Testis (tissue), 3 donors: ENCODE results near the gene NIPBL. TPM values are rescaled to one million over a fixed set of nuclear protein-coding genes. Genes with fewer than 3 reads are reported as not detected.

Source experiments
- DNase-seq: peaks from one replicate; pipeline ENCODE4 v3.0.0-alpha.2; 2019
- H3K27ac ChIP-seq, 2 donors: fragments of 200-600 bp; sonication (generic); one replicate each; pipeline ENCODE4 v1.5.1; 2019
- H3K27me3 ChIP-seq: fragments of 200-600 bp; sonication (generic); one replicate; pipeline ENCODE4 v1.5.1; 2019
- H3K36me3 ChIP-seq: fragments of 200-600 bp; sonication (generic); one replicate; pipeline ENCODE4 v1.5.1; 2017; ENCODE audit warnings: low read depth; ENCODE audit errors: missing control alignments
- H3K4me1 ChIP-seq: fragments of 200-600 bp; sonication (generic); one replicate; pipeline ENCODE4 v1.5.1; 2019
- H3K4me3 ChIP-seq, 2 donors: fragments of 200-600 bp; sonication (generic); one replicate each; pipeline ENCODE4 v1.5.1; 2017 to 2019
- H3K9me3 ChIP-seq: fragments of 200-600 bp; sonication (generic); one replicate; pipeline ENCODE4 v1.5.1; 2017
- CTCF ChIP-seq, 3 experiments: fragments of 450-650 bp in 2 of 3; fragments of 200-600 bp in 1 of 3; sonication (generic) in 1 of 3; IDR thresholded peaks; one replicate each; pipeline ENCODE4 v1.5.1; 2016 to 2019; ENCODE audit warnings: antibody characterized with exemption in 3 of 3, mild to moderate bottlenecking in 2 of 3, moderate library complexity in 1 of 3
- POLR2A ChIP-seq: fragments of 450-650 bp; IDR thresholded peaks from one replicate; pipeline ENCODE4 v1.6.1; 2017; ENCODE audit warnings: antibody characterized with exemption, mild to moderate bottlenecking, moderate library complexity
- WGBS, 2 donors: methylation state at CpG; one replicate each; pipeline ENCODE4 v1.1.5; 2018; 5-methylcytosine and 5-hydroxymethylcytosine counted together
- intact Hi-C: fragments of 100-400 bp; cut with DNase I; formaldehyde crosslinking; loops from one replicate; pipeline ENCODE4 v1.15.1; 2023; ENCODE audit warnings: low total_unique reads
- polyA plus RNA-seq: library from polyadenylated mRNA; stranded (reverse); fragments of 350-450 nt; fragmentation: Illumina TruSeq; extraction: RNeasy Lipid Tissue Mini Kit (QIAGEN cat#74804); gene quantifications from one replicate; pipeline ENCODE4 v1.2.3, GENCODE V29; 2014; ENCODE audit warnings: low read depth, low replicate concordance; ENCODE audit not compliant: insufficient read depth
- total RNA-seq, 2 donors: library from RNA; depleted of rRNA; stranded (reverse); fragments of >200 nt; gene quantifications; one replicate each; pipeline ENCODE4 v1.2.3, GENCODE V29; 2016

NIPBL gene
- total and polyA plus RNA-seq, 3 donors from 2014 or later: 13.8 to 80.2 (median 76.6) TPM

- WGBS, 2 donors: 0% methylated on average over 26 of the region's 26 CpGs
- intact Hi-C loops: no loop called here
- DNase-seq: peak; percentile 83
- Histone ChIP-seq H3K9me3 (no peaks in the 10 kb centered on the region), H3K36me3 (no peaks in the 10 kb centered on the region), H3K4me3 (peak overlapping the region; percentile 90 to 94), H3K27me3 (no peaks in the 10 kb centered on the region), H3K4me1 (peaks cover 7% of the 10 kb centered on the region), H3K27ac (peak overlapping the region; percentile 99)
- TF ChIP-seq POLR2A (no peak), CTCF (IDR thresholded peaks at IDR 0.05) (no peak)
Measured at GRCh38 chr5:36875051-36875789, 1.3 kb upstream of the NIPBL start.

GRCh38 chr5:36875790-36876298 lies 725 bp upstream of the NIPBL start:
- no peaks in the 10 kb centered on the region for H3K9me3 ChIP-seq
- H3K27ac ChIP-seq: peak overlapping the region; percentile 99
- intact Hi-C loops: no loop called here
- WGBS, 2 donors: 0 to 1% methylated on average over 26 to 47 of the region's 47 CpGs
- TF ChIP-seq POLR2A (no peak), CTCF (IDR thresholded peaks at IDR 0.05) (peak in 2 of 3 experiments; percentile 37 to 42)
- peaks cover 12% of the 10 kb centered on the region for H3K4me1 ChIP-seq
- DNase-seq: peak; percentile 86
- no peaks in the 10 kb centered on the region for H3K36me3 ChIP-seq
- H3K4me3 ChIP-seq: peak overlapping the region; percentile 90 to 94
- H3K27me3 ChIP-seq: no peaks in the 10 kb centered on the region

- intact Hi-C loops: no loop called here
- Histone ChIP-seq H3K9me3 (no peaks in the 10 kb centered on the region), H3K27ac (peak overlapping the region; percentile 99), H3K27me3 (no peaks in the 10 kb centered on the region), H3K4me1 (peaks cover 12% of the 10 kb centered on the region), H3K4me3 (peak overlapping the region; percentile 90 to 94), H3K36me3 (no peaks in the 10 kb centered on the region)
- no peak for TF ChIP-seq CTCF (IDR thresholded peaks at IDR 0.05)
- no peak for TF ChIP-seq POLR2A
- 1% methylated on average over 43 to 55 of the region's 57 CpGs for WGBS, 2 donors
- DNase-seq: peak; percentile 77
Measured at GRCh38 chr5:36876965-36877666, 547 bp downstream of the NIPBL start.

GRCh38 chr5:36877667-36878391 lies 1.3 kb downstream of the NIPBL start:
- Histone ChIP-seq H3K9me3 (no peaks in the 10 kb centered on the region), H3K4me3 (peak overlapping the region; percentile 90 to 94), H3K36me3 (no peaks in the 10 kb centered on the region), H3K4me1 (peaks cover 12% of the 10 kb centered on the region), H3K27me3 (no peaks in the 10 kb centered on the region), H3K27ac (peak overlapping the region; percentile 99)
- intact Hi-C loops: no loop called here
- DNase-seq: peak; percentile 46
- 0% methylated on average over 11 of the region's 11 CpGs for WGBS, 2 donors
- TF ChIP-seq POLR2A: no peak
- TF ChIP-seq CTCF (IDR thresholded peaks at IDR 0.05): no peak
